Activated CD4-positive, alpha-beta T cell treated with anti-CD3 and anti-CD28 coated beads, Interleukin-2, amount 10 ng/mL, durations not matched to agents 24 days and 14 days (primary cell): ENCODE results near the gene ATP6V0A4. TPM values are rescaled to one million over a fixed set of nuclear protein-coding genes. Genes with fewer than 3 reads are reported as not detected.

Experiments used
- DNase-seq: peaks from one replicate; pipeline ENCODE4 v3.0.0; 2022
- H3K27ac Mint-ChIP-seq: one replicate; pipeline ENCODE4 v1.8.0; 2022; ENCODE audit warnings: mild to moderate bottlenecking, mixed read lengths
- H3K27me3 Mint-ChIP-seq: one replicate; pipeline ENCODE4 v1.8.0; 2022; ENCODE audit warnings: mixed read lengths
- H3K36me3 Mint-ChIP-seq: one replicate; pipeline ENCODE4 v1.8.0; 2022; ENCODE audit warnings: low read depth, mild to moderate bottlenecking, mixed read lengths
- H3K4me1 Mint-ChIP-seq: one replicate; pipeline ENCODE4 v1.8.0; 2021; ENCODE audit warnings: mixed read lengths
- H3K4me3 Mint-ChIP-seq: one replicate; pipeline ENCODE4 v1.8.0; 2022; ENCODE audit warnings: mild to moderate bottlenecking, moderate library complexity, mixed read lengths
- H3K9me3 Mint-ChIP-seq: one replicate; pipeline ENCODE4 v1.8.0; 2021; ENCODE audit warnings: mixed read lengths
- intact Hi-C: fragments of 100-400 bp; cut with micrococcal nuclease; formaldehyde crosslinking; loops from one replicate; pipeline ENCODE4 v1.15.1; 2023
- total RNA-seq: library from RNA; stranded (reverse); gene quantifications from 2 replicates; pipeline ENCODE4 v1.2.3, GENCODE V29; 2022

Gene ATP6V0A4
- total RNA-seq, 1 donor from 2014 or later = not detected

DNA sequence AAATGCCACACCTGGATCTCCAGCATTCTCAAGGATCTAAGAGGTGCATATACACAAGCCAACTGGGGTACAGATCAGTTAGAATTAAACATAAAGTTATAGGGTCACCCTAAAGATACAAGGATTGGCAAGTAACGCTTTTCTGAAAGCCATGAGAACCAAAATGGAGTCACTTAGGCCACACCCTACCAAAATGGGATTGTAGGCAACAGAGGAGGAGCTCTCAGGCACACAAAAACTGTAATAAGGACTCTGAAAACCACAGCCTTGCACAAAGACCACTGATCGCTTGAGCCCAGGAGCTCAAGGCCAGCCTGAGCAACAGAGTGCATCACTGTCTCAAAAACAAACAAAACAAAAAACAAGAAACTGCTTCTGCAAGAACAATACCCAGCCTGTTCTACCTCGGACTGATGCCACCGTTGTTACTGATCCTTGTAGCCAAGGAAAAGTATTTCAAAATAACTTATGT, 132.3 kb downstream of the ATP6V0A4 start:
- H3K4me3 Mint-ChIP-seq = no peak overlapping the region
- no peak overlapping the region for H3K27ac Mint-ChIP-seq
- intact Hi-C loops = loop anchor here (5.0 kb wide), 1 partner anchor 38 kb away; no protein-coding TSS in a partner anchor
- H3K4me1 Mint-ChIP-seq = peaks cover 17% of the 10 kb centered on the region
- H3K9me3 Mint-ChIP-seq = no peaks in the 10 kb centered on the region
- H3K27me3 Mint-ChIP-seq = peaks cover 39% of the 10 kb centered on the region
- H3K36me3 Mint-ChIP-seq = no peaks in the 10 kb centered on the region
- DNase-seq = no peak

DNA sequence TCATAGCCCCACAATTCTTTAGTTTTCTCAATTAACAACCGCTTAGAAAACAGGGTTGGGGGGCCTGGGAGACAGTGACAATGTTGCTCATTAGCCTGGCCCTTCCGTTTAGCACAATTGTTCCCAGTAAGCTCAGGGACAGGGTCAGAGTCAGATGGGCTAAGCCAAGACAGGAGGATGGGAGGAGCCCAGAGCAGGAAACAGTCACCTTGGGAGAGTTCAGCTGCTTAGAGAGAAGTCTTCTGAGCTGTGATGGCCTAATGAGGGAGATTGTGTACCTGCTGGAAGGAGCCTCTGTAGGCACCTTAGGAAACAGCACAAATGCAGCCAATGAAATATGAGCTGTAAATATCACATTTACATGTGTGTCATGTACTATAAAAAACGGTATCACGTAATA, 132.7 kb downstream of the ATP6V0A4 start:
- Mint-ChIP-seq H3K27me3 (peaks cover 39% of the 10 kb centered on the region), H3K4me1 (peaks cover 13% of the 10 kb centered on the region), H3K27ac (peak overlapping the region; percentile 42), H3K36me3 (no peaks in the 10 kb centered on the region), H3K9me3 (no peaks in the 10 kb centered on the region), H3K4me3 (peak overlapping the region; percentile 56)
- no peak for DNase-seq
- intact Hi-C loops = loop anchor here (5.0 kb wide), 1 partner anchor 38 kb away; no protein-coding TSS in a partner anchor

DNA sequence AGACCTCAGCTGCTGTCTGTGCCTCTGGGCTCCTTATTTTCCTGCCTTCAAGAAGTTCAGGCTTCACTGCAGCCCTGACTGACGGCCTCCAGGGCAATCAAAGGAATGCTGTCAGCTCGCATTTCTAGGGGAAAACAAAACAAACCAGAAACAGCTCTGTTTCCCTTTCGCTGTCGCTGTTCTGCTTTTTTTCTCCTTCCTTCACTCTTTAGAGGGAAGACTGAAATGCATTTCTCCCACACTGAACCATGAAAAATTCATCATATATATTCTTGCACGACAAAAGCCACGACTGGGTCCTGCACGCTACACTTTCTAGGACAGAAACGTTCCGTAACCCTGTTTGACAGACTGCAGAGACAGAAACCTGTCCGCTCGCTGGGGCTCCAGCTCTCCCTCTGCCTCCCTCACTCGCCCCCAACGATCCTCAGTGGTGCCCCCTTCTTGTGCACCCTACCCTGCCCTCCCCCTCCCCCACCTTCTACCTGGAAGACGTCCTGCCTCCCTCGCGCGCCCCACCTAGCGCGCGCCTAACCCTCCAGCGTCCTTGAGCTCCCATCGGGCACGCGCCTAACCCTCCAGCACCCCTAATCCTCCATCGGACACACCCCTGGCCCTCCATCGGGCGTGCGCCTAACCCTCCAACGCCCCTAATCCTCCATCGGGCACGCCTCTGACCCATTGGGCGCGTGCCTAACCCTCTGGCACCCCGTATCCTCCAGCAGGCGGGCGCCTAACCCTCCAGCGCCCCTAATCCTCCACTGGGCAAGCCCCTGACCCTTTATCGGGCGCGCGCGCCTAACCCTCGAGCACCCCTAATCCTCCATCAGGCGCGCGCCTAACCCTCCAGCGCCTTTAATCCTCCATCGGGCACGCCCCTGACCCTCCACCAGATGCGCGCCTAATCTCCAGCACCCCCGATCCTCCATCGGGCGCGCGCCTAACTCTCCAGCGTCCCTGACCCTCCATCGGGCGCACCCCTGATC, 134.0 kb downstream of the ATP6V0A4 start:
- peaks cover 40% of the 10 kb centered on the region for H3K27me3 Mint-ChIP-seq
- intact Hi-C loops = no loop called here
- H3K36me3 Mint-ChIP-seq = no peaks in the 10 kb centered on the region
- peak overlapping the region; percentile 12 for H3K27ac Mint-ChIP-seq
- H3K9me3 Mint-ChIP-seq = no peaks in the 10 kb centered on the region
- DNase-seq = no peak
- H3K4me1 Mint-ChIP-seq = peaks cover 12% of the 10 kb centered on the region
- peak overlapping the region; percentile 76 for H3K4me3 Mint-ChIP-seq

DNA sequence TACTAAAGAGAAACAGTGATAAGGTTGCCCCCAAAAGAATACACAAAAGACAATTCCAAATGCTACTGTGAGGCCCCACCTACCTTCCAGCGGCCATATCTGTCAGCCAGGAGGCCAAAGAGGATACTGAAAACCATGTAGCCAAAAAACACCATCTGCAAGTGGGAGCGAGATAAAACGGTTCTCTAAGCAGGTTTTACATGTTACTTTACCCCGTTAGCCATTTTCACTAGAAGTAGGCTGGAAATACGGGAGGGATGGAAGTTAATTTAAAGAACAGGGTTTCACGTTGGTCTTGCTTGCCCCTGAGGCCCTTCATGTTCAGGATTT, 135.0 kb downstream of the ATP6V0A4 start:
- Mint-ChIP-seq H3K4me1 (peaks cover 9% of the 10 kb centered on the region), H3K4me3 (no peak overlapping the region), H3K36me3 (no peaks in the 10 kb centered on the region), H3K27ac (no peak overlapping the region), H3K9me3 (peaks cover 3% of the 10 kb centered on the region), H3K27me3 (peaks cover 40% of the 10 kb centered on the region)
- intact Hi-C loops = no loop called here
- DNase-seq = no peak

DNA sequence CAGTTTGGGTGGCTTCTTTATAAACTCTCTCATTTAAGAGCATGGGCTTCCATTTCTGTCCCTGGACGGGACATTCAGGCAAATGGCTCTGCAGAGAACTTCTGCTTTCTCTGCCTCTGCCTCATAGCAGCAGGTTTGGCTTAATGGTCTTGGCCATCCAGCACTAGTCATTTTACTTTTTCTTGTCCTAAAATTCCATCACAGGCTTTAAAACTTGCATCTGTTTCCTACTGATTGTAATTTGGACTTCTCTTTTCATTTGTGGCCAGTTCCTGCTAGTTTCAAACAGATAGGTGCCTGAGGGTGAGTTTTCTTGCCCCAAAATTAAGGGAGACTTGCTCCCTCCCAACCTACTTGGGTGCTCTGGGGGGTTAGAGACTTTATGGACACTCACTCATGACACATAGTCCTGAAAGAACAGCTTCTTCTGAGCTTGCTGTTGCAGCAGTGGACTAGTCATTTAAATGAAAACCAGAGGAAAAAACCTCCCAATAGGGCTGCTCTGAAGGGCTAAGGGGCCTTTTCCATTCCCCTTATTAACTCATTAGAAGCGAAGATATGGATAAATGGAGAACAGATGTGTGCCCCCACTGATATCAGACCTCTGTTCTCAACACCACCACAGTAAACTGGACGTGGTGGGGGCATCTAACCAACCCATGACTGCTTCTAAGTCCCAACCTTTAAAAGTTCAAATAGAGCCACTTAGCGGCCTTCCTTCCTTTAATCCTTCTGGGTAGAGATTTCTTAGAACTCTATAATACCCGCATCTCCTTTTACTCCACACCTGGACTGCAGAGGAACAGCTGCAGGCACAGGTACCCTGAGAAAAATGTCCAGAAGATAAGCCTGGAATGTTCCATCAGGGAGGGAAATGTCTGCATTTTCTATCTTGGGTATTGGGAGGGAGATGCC, 135.7 kb downstream of the ATP6V0A4 start:
- Mint-ChIP-seq H3K27ac (no peak overlapping the region), H3K4me3 (no peak overlapping the region), H3K9me3 (peaks cover 3% of the 10 kb centered on the region), H3K27me3 (peaks cover 40% of the 10 kb centered on the region), H3K4me1 (peaks cover 4% of the 10 kb centered on the region), H3K36me3 (no peaks in the 10 kb centered on the region)
- DNase-seq = no peak
- intact Hi-C loops = no loop called here

DNA sequence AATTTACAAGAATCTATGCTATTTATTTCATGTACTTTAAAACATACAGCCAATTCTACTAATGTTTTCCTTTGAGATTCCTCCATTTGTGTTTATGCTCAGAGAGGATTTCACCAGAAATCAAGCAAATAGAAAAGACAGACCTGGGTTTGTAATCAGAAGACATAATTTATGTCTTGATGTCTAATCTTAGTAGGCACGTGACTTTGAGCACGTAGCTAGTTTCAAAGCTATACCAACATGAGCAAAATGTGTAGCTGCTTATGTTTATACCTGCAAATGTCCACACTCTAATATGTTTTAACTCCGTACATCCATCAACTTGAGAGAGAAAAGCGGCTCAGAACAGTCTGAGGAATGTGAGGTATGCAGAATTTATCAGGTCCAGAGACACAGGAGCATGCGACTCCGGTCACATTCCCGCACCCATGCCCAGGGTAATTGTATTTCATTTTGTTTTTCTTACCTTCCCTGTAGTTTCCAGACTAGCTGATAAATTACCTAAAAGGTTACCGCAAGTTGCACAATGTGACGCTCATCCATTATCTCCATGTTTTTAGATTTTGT, 136.8 kb downstream of the ATP6V0A4 start:
- no peaks in the 10 kb centered on the region for H3K36me3 Mint-ChIP-seq
- H3K27me3 Mint-ChIP-seq = peaks cover 37% of the 10 kb centered on the region
- no peak overlapping the region for H3K27ac Mint-ChIP-seq
- no peak for DNase-seq
- peaks cover 4% of the 10 kb centered on the region for H3K9me3 Mint-ChIP-seq
- no peak overlapping the region for H3K4me3 Mint-ChIP-seq
- peaks cover 3% of the 10 kb centered on the region for H3K4me1 Mint-ChIP-seq
- intact Hi-C loops = no loop called here

DNA sequence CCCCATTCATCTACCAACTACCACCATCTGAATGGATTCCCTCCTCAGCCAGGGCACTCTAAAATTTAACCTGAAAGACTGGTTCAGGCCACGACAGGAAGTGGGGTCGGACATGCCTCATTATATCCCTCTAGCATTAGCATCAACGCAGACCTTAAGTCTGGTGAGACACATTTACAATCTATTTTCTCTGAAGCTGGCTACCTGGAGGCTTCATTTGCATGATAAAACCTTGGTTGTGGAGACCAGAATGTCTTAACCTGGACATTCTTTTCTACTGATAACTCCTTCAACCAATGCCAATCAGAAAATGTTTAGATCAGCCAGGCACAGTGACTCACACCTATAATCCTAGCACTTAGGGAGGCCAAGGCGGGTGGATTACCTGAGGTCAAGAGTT, 139.1 kb downstream of the ATP6V0A4 start:
- no peaks in the 10 kb centered on the region for H3K4me1 Mint-ChIP-seq
- no peak overlapping the region for H3K27ac Mint-ChIP-seq
- intact Hi-C loops = no loop called here

DNA sequence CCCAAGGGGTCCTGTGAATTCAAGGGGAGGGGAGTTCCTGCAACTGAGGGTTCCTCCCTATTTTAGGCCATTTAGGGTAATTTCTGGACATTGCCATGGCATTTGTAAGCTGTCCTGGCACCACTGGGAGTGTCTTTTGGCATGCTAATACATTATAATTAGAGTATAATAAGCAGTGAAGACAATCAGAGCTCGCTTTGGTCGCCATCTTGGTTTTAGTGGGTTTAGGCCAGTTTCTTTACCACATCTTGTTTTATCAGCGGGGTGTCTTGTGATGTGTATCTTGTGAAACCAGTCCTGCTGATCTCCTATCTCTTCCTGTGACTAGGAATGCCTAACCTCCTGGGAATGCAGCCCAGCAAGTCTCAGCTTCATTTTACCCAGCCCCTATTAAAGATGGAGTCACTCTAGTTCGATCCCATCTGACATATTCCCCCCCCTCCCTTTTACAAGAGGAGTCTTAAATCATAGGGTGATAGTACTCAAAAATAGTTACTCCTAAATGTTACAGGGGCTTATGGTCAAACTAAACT, 140.1 kb downstream of the ATP6V0A4 start:
- no peaks in the 10 kb centered on the region for H3K36me3 Mint-ChIP-seq
- H3K9me3 Mint-ChIP-seq = peaks cover 5% of the 10 kb centered on the region
- DNase-seq = no peak
- H3K4me1 Mint-ChIP-seq = no peaks in the 10 kb centered on the region
- H3K4me3 Mint-ChIP-seq = no peak overlapping the region
- no peak overlapping the region for H3K27ac Mint-ChIP-seq
- H3K27me3 Mint-ChIP-seq = peaks cover 16% of the 10 kb centered on the region
- intact Hi-C loops = no loop called here

More for the DNA sequence above, 139.1 kb downstream of the ATP6V0A4 start:
- Mint-ChIP-seq H3K36me3 (no peaks in the 10 kb centered on the region), H3K4me3 (no peak overlapping the region), H3K27me3 (peaks cover 24% of the 10 kb centered on the region), H3K9me3 (peaks cover 5% of the 10 kb centered on the region)
- DNase-seq = no peak

DNA sequence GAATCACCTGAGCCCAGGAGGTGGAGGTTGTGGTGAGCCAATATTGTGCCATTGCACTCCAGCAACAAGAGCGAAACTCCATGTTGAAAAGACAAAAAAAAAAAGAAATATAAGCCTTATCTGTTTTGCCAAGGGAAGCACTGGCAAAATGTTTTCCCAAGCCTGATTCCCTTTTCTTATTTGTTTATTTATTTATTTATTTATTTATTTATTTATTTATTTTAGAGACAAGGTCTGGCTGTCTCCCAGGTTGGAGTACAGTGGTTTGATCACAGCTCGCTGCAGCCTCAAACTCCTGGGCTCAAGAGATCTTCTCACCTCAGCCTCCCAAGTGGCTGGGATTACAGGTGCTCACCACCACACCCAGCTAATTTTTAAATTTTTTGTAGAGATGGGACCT, 141.0 kb downstream of the ATP6V0A4 start:
- Mint-ChIP-seq H3K27ac (no peak overlapping the region), H3K27me3 (peaks cover 11% of the 10 kb centered on the region), H3K4me3 (no peak overlapping the region), H3K9me3 (peaks cover 5% of the 10 kb centered on the region), H3K4me1 (no peaks in the 10 kb centered on the region), H3K36me3 (no peaks in the 10 kb centered on the region)
- DNase-seq = no peak
- intact Hi-C loops = no loop called here

Other genes starting within 250 kb of the ATP6V0A4 start
- gene SVOPL, start 96.8 kb downstream of the ATP6V0A4 start, total RNA-seq = not detected in 2 replicates
- gene TMEM213, start 202 bp downstream of the ATP6V0A4 start, total RNA-seq = 0.09 TPM in 1 of 2 replicates, not detected in the other
- 0.77 and 0.95 TPM in 2 replicates for gene KIAA1549, start 183.2 kb upstream of the ATP6V0A4 start, total RNA-seq
- gene ZC3HAV1L, start 237.8 kb upstream of the ATP6V0A4 start, total RNA-seq = 36.5 and 38.5 TPM in 2 replicates